Activated naive CD4-positive, alpha-beta T cell treated with Interleukin-2 at 50 U/mL for 16 hours (primary cell): ENCODE data around the gene MRPL54.

Experiments
- DNase-seq: peaks from one replicate; pipeline ENCODE4 v3.0.0-alpha.2; 2020

The MRPL54 gene

GRCh38 chr19:3762501-3763459 is at the start of gene MRPL54:
TSS of gene MRPL54 (plus strand) at chr19:3762682. CDS start at chr19:3762701, 19 bp downstream.
- peak; percentile 99 for DNase-seq

DNA sequence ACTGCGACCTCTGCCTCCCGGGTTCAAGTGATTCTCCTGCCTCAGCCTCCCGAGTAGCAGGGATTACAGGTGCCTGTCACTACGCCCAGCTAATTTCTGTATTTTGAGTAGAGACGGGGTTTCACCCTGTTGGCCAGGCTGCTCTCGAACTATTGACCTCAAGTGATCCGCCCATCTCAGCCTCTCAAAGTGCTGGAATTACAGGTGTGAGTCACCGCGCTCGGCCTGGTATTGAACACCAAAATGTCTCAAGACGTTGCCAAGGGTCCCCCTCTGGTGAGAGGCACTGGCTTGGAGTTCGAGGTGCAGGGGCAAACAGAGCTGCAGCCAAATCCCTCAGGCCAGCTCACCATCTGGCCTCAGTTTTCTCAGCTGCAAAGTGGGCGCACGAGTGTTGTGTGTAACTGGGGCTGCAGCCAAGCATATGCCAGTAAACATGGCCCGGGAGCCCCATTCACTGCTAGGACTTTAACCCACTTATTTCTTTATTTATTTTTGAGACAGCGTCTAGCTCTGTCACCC is 46.3 kb upstream of the MRPL54 start:
- no peak for DNase-seq

DNA sequence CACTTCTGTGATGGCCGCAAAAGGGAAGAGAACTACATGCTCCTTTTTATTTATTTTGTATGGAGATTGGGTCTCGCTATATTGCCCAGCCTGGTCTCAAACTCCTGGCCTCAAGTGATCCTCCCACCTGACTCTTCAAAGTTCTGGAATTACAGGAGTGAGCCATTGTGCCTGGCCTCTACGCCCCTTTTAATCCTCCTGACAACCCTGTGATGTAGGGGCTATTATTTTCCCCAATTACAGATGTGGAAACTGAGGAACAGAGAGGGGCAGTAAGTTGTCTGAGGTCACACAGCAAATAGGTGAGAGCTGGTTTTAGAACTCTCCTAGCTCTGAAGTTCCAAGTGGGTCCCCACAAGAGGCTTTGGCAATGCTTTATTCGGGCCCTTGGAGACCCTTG is 42.6 kb upstream of the MRPL54 start:
- no peak for DNase-seq

DNA sequence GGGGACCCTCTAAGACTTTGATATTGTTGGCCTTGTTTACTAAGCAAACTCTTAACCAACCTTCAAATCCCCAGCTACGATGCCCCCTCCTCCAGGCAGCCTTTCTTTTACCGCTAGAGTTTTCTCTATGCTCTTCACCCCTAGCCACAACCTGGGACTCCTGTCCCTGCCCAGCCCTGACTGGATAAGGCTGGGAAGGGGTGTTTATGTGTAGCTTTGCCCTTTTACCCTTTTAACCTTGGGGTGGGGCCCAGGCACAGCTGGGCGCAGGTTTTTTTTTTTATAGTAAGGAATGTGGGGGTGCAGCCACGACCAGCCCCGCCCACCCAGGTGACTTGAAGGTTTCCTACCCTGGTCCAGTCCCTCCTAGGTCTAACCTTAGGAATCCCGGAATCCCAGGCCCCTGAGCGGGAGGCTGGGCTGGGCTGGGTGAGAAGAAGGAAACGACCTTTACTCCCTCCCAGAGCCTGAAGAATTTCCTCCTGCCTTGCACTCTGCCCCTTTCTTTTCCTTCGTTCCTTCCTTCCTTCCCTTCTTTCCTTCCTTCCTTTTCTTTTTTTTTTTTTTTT is 42.0 kb upstream of the MRPL54 start:
- DNase-seq: no peak

DNA sequence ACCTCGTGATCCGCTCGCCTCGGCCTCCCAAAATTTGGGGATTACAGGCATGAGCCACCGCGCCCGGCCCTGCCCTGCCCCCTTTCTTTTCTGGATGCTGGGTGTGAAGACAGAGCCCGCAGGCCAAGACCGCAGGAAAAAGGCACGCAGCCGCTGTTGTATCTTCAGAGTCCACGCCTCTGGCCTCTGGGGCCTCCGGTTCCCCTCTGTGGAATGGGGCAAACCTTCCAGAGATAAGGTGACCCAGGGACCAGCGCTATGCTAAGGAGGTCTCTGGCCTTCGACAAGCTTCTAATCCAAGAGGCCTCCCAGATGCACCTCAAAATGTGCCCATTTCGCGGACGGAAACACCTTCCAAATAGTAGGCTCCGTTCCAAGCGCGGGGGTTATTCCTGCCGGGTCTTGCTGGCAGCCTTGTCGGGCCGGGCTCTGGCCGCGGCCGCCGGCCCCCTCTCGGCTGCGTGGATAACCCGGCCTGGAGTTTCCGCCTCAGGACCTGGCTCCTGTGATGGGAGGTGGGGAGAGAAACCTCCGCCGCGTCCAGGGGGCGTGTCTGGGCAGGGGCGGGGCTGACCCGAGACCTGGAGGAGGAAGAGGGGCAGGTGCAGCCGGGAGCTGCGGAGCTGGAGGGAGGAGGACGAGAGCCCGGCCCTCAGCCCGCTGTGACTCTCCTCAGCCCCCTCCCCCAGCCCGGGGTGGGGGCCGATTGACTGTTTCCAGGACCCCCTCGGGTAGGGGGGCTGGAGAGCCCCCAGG is 41.2 kb upstream of the MRPL54 start:
- peak; percentile 96 for DNase-seq

- no peak for DNase-seq
These were observed 40.5 kb upstream of the MRPL54 start for GRCh38 chr19:3721887-3722442.

DNA sequence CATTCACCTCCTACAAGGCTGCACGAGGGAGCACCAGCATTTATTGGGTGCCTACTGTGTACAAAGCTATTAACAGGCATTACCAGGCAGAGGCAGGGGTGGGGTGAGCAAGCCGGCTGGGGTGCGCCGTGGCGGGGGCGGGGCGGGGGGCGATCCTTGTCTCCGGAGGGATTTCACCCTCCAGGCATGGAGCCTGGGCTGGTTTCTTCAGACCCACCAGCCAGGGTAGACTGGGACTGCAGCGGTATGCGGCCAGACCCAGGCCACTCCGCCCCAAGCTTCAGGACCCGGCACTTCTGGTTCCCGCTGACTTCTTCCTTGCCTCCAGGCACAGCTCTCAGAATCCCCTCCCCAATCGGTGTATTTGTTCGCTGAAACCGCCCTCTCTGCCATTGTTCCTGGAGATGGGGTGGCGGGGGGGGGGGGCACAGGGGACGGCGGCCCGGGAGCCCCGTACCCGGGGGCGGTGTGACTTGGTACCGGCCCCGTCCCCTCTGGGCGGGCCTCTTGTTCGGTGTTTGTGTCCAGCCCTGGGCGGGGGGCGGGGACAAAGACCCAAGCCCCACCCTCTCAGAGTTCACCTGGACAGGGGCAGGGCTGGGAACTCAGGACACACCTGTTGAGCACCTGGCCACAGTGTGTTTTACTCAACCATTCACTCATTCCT is 39.9 kb upstream of the MRPL54 start:
- DNase-seq: no peak

DNA sequence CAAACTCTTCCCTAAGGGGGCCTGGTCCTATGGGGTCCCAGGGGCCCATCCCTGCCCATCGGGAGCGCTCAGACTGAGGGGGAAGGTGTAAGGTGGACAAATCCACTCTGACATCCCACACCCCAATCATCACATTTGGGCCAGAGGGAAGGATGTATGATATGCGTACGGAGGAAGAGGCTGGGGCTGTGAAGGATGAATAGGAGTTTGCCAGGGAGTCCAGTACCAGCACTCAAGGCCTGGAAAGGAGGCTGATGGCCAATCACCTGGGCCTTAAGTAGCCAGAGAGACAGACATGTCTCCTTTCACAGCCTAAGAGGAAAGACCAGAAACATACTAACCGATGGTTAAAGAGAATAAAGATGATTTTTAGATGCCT is 39.4 kb upstream of the MRPL54 start:
- DNase-seq: no peak

DNA sequence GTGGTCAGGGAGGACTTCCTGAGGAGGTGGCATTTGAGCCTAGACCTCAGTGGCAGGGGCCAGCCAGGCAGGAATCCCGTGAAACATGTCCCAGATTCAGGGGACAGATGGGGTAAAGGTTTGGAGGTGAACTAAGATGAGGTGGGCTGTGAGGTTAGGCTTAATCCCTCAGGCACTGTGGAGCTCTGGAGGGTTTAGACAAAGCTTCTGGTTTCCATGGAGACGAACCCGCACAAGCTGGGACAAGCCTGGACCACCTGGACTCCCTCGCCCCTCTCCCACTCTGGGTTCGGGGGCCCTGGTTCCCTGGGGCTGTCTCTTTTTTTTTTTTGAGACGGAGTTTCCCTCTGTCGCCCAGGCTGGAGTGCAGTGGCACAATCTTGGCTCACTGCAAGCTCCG is 38.6 kb upstream of the MRPL54 start:
- no peak for DNase-seq

DNA sequence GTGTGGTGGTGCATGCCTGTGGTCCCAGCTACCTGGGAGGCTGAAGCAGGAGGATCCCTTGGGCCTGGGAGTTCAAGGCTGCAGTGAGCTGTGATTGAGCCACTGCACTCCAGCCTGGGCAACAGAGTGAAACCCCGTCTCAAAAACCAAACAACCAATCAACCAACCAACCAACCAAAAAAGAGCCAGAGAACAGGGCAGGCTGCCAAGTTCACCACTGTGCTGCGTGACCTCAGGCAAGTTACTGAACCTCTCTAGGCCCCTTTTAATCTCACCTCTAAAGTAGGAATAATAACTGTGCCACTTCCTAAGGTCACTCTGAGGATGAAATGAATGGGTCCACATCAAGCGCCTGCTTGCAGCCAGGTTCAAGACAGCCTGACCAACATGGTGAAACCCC is 37.4 kb upstream of the MRPL54 start:
- DNase-seq: no peak

DNA sequence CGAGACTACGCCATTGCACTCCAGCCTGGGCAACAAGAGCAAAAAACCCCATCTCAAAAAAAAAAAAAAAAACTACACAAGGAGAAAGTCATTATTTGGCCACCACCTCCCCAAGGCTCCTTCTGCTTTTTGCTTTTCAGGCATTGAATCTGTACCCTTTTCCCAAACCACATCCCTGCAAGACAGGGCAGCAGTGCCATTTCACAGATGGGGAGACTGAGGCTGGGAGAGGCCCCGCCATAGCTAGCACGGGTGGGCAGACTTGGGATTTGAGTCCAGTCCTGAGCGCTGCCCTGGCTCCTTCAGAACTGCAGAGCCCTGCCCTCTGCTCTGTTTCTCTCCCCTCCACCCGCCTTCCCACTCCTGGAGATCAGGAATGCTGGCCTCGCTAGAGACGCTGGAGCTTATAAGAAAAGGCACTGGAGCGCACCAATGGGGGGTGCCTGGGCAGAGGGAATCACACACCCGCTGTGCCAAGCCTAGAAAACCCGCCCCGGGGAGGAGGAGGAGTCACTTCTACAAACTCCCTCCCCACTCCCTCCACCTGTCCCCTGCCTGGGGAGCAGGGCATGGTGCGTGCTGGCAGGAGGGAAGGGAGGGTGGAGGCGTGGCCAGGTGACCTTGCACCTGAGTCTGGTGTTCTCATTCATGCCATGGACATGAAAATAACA is 36.7 kb upstream of the MRPL54 start:
- no peak for DNase-seq

- no peak for DNase-seq
These were observed 32.0 kb upstream of the MRPL54 start for GRCh38 chr19:3730457-3730958.

GRCh38 chr19:3732108-3732507 is 30.4 kb upstream of the MRPL54 start:
- DNase-seq: no peak

GRCh38 chr19:3733549-3734309 is 28.8 kb upstream of the MRPL54 start:
- no peak for DNase-seq

- no peak for DNase-seq
These were observed 28.2 kb upstream of the MRPL54 start for GRCh38 chr19:3734310-3734600.

GRCh38 chr19:3736106-3736724 is 26.3 kb upstream of the MRPL54 start:
- no peak for DNase-seq

DNA sequence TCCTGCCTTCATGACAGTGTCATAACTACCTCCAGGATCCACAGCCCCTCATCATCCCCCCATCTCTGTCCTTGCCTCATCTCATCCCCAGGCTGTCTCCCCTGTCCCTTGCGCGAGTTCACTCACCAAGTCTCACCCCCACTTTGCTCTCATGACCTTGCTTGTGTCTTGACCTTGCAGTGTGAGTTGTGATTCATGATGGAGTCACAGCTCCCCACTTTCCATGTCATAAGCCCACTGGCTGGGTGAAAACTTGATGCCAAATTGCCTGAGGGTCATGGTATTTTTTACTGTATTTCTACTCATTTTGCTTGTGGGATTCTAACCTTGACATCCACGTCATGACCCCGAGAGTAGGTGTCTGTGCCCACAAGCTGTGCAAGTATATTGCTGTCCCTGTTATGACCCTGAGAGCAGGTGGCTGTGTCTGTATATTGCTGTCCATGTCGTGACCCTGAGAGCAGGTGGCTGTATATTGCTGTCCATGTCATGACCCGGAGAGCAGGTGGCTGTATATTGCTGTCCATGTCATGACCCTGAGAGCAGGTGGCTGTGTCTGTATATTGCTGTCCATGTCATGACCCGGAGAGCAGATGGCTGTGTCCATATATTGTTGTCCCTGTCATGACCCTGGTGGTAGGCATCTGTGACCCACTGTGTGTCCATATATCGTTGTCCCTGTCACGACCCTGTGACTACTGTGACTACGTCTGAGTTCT is 24.8 kb upstream of the MRPL54 start:
- DNase-seq: no peak

DNA sequence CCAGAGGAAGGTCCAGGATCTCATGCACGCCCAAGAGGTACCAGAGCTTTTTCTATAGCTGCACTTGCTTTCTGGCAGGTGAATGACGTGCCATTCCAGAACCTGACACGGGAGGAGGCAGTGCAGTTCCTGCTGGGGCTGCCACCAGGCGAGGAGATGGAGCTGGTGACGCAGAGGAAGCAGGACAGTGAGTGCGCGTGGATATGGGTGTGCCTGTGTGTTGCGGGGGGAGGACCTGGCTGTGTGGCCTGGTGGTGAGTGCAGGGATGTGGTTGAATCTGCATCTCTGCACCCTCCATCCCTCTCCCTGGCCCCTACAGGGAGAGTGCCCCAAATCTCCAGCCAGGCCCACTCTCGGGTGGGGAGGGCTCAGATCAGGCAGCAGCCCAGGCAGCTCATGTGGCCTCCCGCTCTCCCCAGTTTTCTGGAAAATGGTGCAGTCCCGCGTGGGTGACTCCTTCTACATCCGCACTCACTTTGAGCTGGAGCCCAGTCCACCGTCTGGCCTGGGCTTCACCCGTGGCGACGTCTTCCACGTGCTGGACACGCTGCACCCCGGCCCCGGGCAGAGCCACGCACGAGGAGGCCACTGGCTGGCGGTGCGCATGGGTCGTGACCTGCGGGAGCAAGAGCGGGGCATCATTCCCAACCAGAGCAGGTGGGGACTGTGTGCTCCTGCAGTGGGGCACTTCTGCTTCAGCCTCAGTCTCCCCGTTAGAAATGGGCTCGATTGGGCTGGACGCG is 23.8 kb upstream of the MRPL54 start:
- DNase-seq: no peak

DNA sequence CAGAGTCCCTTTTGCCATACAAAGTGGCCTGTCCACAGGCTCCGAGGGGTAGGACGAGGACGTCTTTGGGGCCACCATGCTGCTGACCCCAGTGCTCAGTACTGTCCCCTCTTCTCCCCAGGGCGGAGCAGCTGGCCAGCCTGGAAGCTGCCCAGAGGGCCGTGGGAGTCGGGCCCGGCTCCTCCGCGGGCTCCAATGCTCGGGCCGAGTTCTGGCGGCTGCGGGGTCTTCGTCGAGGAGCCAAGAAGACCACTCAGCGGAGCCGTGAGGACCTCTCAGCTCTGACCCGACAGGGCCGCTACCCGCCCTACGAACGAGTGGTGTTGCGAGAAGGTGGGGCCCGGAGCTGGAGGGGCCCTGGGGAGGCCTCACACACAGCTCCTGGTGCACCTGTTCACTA is 22.1 kb upstream of the MRPL54 start:
- no peak for DNase-seq
